Measurements from ENCODE around the gene CCDC71L.

Gene CCDC71L

DNA sequence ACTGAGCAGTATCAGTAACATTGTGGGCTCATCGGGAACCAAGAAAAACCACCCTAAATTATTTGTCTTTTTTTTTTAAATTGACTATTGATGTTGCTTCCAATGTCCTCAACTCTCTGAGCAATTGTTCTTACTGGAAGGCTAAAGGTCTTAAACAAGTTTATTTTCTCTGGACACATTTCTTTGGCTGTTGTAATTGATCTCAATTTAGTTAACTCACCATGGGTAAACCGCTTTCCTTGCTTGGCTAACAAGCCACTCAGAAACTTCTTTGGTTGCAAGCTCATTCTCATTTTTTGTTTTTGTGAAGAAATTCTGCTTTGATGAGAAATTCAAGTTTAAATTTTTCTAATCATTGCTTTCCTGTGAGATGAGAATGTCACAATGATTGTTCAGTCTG is 25.5 kb downstream of the CCDC71L start:
- Histone ChIP-seq H2AFZ (ENCODE audit: low read depth, low read length) (no peak overlapping the region), H3K9ac (ENCODE audit: low read length) (no peak overlapping the region), H3K9me3 (ENCODE audit: insufficient read depth, low read length) (no peaks in the 10 kb centered on the region; the same call in 1 of the 2 replicates), H3K36me3 (replicated peaks; ENCODE audit: low read depth, low read length) (no peaks in the 10 kb centered on the region), H3K4me3 (ENCODE audit: low read length) (no peak overlapping the region), H3K27me3 (ENCODE audit: low read depth, low read length) (no peaks in the 10 kb centered on the region), H3K4me2 (ENCODE audit: low read length) (no peak overlapping the region), H3K79me2 (ENCODE audit: low read length) (no peaks in the 10 kb centered on the region), H4K20me1 (ENCODE audit: insufficient read depth, low read length) (no peaks in the 10 kb centered on the region), H3K4me1 (ENCODE audit: low read length) (no peaks in the 10 kb centered on the region), H3K27ac (ENCODE audit: low read length) (no peak overlapping the region)
- no peak for TF ChIP-seq EZH2phosphoT487 (IDR thresholded peaks at IDR 0.05; ENCODE audit: low read depth)
- TF ChIP-seq, protein P1, sequence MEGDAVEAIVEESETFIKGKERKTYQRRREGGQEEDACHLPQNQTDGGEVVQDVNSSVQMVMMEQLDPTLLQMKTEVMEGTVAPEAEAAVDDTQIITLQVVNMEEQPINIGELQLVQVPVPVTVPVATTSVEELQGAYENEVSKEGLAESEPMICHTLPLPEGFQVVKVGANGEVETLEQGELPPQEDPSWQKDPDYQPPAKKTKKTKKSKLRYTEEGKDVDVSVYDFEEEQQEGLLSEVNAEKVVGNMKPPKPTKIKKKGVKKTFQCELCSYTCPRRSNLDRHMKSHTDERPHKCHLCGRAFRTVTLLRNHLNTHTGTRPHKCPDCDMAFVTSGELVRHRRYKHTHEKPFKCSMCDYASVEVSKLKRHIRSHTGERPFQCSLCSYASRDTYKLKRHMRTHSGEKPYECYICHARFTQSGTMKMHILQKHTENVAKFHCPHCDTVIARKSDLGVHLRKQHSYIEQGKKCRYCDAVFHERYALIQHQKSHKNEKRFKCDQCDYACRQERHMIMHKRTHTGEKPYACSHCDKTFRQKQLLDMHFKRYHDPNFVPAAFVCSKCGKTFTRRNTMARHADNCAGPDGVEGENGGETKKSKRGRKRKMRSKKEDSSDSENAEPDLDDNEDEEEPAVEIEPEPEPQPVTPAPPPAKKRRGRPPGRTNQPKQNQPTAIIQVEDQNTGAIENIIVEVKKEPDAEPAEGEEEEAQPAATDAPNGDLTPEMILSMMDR (IDR thresholded peaks at IDR 0.05; ENCODE audit: low read depth, low read length) = no peak

DNA sequence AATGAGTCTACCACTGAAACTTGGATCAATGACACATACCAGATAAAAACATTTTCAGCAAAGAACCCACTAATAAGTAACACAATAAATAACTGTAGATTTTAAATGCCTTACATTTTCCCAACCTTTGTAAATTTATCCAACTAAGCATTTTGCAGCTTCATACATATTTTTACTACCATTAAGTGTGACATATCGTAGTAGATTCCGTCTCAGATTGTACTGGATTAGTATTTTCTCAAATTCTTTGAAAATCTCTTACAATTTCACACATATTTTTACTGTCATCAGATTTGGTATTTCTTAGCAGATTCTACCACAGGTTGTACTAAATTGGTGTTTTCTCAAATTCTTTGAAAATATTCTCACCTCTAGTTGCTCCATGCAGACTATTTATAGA is 26.0 kb downstream of the CCDC71L start:
- H3K4me2 ChIP-seq (ENCODE audit: low read length) = no peak overlapping the region
- H3K79me2 ChIP-seq (ENCODE audit: low read length) = no peaks in the 10 kb centered on the region
- no peak overlapping the region for H3K4me3 ChIP-seq (ENCODE audit: low read length)
- no peaks in the 10 kb centered on the region; the same call in 1 of the 2 replicates for H3K9me3 ChIP-seq (ENCODE audit: insufficient read depth, low read length)
- H3K36me3 ChIP-seq (replicated peaks; ENCODE audit: low read depth, low read length) = no peaks in the 10 kb centered on the region
- H3K9ac ChIP-seq (ENCODE audit: low read length) = no peak overlapping the region
- H3K27ac ChIP-seq (ENCODE audit: low read length) = no peak overlapping the region
- no peaks in the 10 kb centered on the region for H4K20me1 ChIP-seq (ENCODE audit: insufficient read depth, low read length)
- H3K27me3 ChIP-seq (ENCODE audit: low read depth, low read length) = no peaks in the 10 kb centered on the region
- TF ChIP-seq EZH2phosphoT487 (IDR thresholded peaks at IDR 0.05; ENCODE audit: low read depth) = no peak
- no peaks in the 10 kb centered on the region for H3K4me1 ChIP-seq (ENCODE audit: low read length)
- no peak overlapping the region for H2AFZ ChIP-seq (ENCODE audit: low read depth, low read length)

DNA sequence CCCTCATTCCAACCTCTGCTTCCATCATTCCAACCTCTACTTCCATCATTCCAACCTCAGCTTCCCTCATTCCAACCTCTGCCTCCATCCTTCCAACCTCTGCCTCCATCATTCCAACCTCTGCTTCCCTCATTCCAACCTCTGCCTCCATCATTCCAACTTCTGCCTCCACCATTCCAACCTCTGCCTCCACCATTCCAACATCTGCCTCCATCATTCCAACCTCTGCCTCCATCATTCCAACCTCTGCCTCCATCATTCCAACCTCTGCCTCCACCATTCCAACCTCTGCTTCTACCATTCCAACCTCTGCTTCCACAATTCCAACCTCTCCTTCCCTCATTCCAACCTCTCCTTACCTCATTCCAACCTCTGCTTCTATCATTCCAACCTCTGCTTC is 30.3 kb downstream of the CCDC71L start:
- TF ChIP-seq, protein P1 (IDR thresholded peaks at IDR 0.05; ENCODE audit: low read depth, low read length) = no peak
- no peak for TF ChIP-seq EZH2phosphoT487 (IDR thresholded peaks at IDR 0.05; ENCODE audit: low read depth)
- Histone ChIP-seq H3K36me3 (replicated peaks; ENCODE audit: low read depth, low read length) (no peaks in the 10 kb centered on the region), H3K27ac (ENCODE audit: low read length) (no peak overlapping the region), H3K9me3 (ENCODE audit: insufficient read depth, low read length) (no peaks in the 10 kb centered on the region; the same call in 1 of the 2 replicates), H3K79me2 (ENCODE audit: low read length) (no peaks in the 10 kb centered on the region), H3K9ac (ENCODE audit: low read length) (no peak overlapping the region), H3K4me1 (ENCODE audit: low read length) (peaks cover 2% of the 10 kb centered on the region; the same call in 1 of the 2 replicates), H3K4me2 (ENCODE audit: low read length) (no peak overlapping the region), H2AFZ (ENCODE audit: low read depth, low read length) (no peak overlapping the region), H3K27me3 (ENCODE audit: low read depth, low read length) (no peaks in the 10 kb centered on the region), H3K4me3 (ENCODE audit: low read length) (no peak overlapping the region), H4K20me1 (ENCODE audit: insufficient read depth, low read length) (no peaks in the 10 kb centered on the region)

DNA sequence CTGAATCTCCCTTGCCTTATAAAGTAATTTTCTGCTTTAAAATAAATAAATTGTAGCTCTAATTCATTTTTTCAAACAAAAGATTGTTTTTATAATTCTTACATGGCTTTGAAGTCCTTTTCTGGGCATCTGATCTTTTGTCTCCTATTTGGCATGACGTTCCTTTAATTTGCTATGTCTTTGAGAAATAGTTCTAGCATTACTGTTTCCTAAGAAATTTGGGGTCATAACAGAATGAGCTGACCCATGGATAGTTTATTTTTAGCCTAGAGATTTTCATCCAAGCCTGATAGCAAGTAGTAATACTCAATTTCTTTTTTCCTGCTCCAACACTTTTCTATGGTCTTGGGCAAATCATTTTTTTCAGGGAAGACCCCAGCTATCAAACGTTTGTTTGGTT is 31.4 kb downstream of the CCDC71L start:
- no peaks in the 10 kb centered on the region for H3K36me3 ChIP-seq (replicated peaks; ENCODE audit: low read depth, low read length)
- H3K9ac ChIP-seq (ENCODE audit: low read length) = no peak overlapping the region
- H2AFZ ChIP-seq (ENCODE audit: low read depth, low read length) = no peak overlapping the region
- no peaks in the 10 kb centered on the region for H4K20me1 ChIP-seq (ENCODE audit: insufficient read depth, low read length)
- H3K79me2 ChIP-seq (ENCODE audit: low read length) = no peaks in the 10 kb centered on the region
- TF ChIP-seq, protein P1 (IDR thresholded peaks at IDR 0.05; ENCODE audit: low read depth, low read length) = no peak
- TF ChIP-seq EZH2phosphoT487 (IDR thresholded peaks at IDR 0.05; ENCODE audit: low read depth) = no peak
- H3K4me1 ChIP-seq (ENCODE audit: low read length) = peaks cover 6% of the 10 kb centered on the region; the same call in 1 of the 2 replicates
- no peak overlapping the region for H3K27ac ChIP-seq (ENCODE audit: low read length)
- H3K27me3 ChIP-seq (ENCODE audit: low read depth, low read length) = no peaks in the 10 kb centered on the region
- H3K4me3 ChIP-seq (ENCODE audit: low read length) = no peak overlapping the region
- no peaks in the 10 kb centered on the region; the same call in 1 of the 2 replicates for H3K9me3 ChIP-seq (ENCODE audit: insufficient read depth, low read length)
- no peak overlapping the region for H3K4me2 ChIP-seq (ENCODE audit: low read length)

Measured in OCI-LY3 (cell line).